D721Med (cell line): Measurements from ENCODE around the gene CYSRT1.
A peak's percentile ranks its signal among the peaks of the same experiment; 100 is the strongest.

Source experiments
- DNase-seq: peaks from one replicate; pipeline ENCODE4 v3.0.0; 2011; ENCODE audit warnings: low spot score; ENCODE audit not compliant: insufficient read length
- FAIRE-seq: peaks from 2 replicates; lab custom pipeline; 2011; peaks lifted over from hg19 to GRCh38; lab: Jason Lieb, UNC
- CTCF ChIP-seq: IDR thresholded peaks from 2 replicates; pipeline ENCODE4 v1.5.1; 2012; ENCODE audit warnings: mild to moderate bottlenecking, control low read depth; ENCODE audit not compliant: insufficient read depth; ENCODE audit errors: missing control alignments

Gene CYSRT1

DNA sequence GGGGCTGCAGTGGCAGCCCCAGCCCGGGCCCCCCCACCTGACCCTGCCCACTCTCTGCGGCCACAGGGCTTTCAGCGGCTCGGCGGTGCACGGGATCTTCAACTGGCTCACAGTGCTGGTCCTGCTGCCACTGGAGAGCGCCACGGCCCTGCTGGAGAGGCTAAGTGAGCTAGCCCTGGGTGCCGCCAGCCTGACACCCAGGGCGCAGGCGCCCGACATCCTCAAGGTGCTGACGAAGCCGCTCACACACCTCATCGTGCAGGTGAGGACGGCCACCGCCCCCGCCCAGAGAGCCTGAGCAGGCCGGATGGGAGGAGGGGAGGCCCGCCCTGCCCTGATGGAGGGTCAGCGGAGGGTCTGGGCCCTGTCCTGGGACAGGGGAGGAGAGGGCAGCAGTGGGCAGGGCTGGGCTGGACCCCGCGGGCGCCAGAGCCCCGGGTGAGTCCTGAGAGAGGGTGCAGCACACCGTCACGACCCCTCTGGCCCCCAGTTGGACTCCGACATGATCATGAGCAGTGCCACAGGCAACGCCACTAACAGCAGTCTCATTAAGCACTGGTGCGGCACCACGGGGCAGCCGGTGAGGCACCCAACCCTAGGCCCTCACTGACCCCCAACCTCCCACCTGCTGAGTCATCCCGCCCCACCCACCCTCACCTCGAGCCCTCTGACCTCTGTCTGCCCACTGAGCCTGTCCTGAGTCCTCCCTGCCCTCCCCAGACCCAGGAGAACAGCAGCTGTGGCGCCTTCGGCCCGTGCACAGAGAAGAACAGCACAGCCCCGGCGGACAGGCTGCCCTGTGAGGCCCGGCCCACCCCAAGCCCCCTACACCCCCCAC is 8.4 kb downstream of the CYSRT1 start:
- FAIRE-seq (no peak), DNase-seq (no peak)
- TF ChIP-seq CTCF, result no peak

DNA sequence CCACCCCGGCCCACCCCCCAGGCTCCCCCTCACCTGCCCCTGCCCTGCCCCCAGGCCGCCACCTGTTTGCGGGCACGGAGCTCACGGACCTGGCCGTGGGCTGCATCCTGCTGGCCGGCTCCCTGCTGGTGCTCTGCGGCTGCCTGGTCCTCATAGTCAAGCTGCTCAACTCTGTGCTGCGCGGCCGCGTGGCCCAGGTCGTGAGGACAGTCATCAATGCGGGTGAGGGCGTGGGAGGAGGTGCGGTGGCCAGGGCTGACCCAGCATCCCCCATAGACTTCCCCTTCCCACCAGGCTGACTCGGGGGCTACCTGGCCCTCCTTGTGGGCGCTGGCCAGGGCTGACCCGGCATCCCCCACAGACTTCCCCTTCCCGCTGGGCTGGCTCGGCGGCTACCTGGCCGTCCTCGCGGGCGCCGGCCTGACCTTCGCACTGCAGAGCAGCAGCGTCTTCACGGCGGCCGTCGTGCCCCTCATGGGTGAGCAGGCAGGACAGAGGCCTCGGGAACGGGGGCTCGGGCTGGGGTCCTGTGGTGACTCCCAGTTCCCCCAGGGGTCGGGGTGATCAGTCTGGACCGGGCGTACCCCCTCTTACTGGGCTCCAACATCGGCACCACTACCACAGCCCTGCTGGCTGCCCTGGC is 9.2 kb downstream of the CYSRT1 start:
- no peak for DNase-seq
- FAIRE-seq, result no peak
- no peak for TF ChIP-seq CTCF

- TF ChIP-seq CTCF, result no peak
- no peak for DNase-seq
- no peak for FAIRE-seq
These were observed 9.9 kb downstream of the CYSRT1 start for GRCh38 chr9:137234758-137235423.

DNA sequence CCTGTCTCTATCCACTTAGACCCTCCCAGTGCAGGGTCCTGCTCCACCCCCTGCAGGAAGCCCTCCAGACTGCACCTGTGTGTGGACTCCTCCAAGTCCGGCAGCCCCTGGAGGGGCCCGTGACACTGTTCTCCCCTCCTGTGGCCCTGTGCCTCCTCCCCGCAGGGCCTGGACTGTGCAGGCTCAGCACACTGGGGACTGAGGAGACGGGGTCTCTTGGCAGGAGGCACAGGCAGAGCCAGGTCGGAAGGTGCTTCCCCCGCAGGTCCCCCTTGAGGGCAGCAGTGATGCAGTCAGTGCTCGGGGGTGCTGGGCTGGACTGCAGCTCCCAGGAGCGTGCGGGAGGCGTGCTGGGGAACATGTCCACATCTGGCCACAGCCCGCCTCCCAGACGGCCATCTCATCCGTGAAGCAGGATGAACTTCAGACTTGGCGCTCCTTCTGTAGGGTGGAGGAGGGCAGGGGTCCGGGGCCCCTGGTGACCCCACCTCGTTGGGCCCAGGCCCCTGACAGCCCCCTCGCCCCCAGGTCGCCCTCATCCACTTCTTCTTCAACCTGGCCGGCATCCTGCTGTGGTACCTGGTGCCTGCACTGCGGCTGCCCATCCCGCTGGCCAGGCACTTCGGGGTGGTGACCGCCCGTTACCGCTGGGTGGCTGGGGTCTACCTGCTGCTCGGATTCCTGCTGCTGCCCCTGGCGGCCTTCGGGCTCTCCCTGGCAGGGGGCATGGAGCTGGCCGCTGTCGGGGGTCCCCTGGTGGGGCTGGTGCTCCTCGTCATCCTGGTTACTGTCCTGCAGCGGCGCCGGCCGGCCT is 10.7 kb downstream of the CYSRT1 start:
- FAIRE-seq, result no peak
- no peak for TF ChIP-seq CTCF
- DNase-seq, result no peak

DNA sequence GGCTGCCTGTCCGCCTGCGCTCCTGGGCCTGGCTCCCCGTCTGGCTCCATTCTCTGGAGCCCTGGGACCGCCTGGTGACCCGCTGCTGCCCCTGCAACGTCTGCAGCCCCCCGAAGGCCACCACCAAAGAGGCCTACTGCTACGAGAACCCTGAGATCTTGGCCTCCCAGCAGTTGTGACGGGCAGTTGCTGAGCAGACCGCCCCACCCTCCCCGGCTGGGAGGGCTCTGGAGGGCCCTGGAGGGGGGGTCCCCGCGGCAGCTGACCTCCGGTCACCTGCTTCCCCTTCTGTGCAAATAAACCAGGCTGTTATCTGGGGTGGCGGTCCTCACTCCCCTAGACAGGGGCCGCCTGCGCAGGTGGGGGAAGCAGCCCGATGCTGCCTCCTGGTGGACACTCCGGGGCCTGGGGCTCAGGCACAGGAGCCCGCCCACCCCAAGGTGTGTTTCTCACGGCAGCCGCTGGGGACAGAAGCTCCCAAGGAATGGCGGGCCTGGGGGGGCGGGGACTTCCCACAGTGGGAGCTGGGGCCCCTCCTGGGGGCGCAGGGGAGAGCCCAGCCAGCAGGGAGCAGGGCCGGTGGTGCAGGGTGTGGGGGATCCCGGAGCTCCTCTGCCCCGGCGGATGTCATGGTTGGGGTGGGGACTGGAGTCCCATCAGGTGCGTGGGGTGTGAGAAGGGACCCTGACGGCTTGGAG is 11.4 kb downstream of the CYSRT1 start:
- peak; percentile 93 for TF ChIP-seq CTCF
- no peak for FAIRE-seq
- DNase-seq, result peak; percentile 100

- DNase-seq (no peak), FAIRE-seq (no peak)
- TF ChIP-seq CTCF, result no peak
These were observed 12.0 kb downstream of the CYSRT1 start for GRCh38 chr9:137236936-137237421.
